ENCODE results near the gene C16orf96.

- TF ChIP-seq CTCF (IDR thresholded peaks at IDR 0.05; ENCODE audit: low read depth, low read length, missing input control) = no peak
- no peak for TF ChIP-seq REST (IDR thresholded peaks at IDR 0.05)
- TF ChIP-seq MAX (IDR thresholded peaks at IDR 0.05) = no peak
- TF ChIP-seq FOXA1 (IDR thresholded peaks at IDR 0.05) = no peak
- TF ChIP-seq RXRA (IDR thresholded peaks at IDR 0.05) = no peak
- TF ChIP-seq YY1 (IDR thresholded peaks at IDR 0.05) = no peak
- TF ChIP-seq JUND (IDR thresholded peaks at IDR 0.05) = no peak
- no peak for TF ChIP-seq EGR1 (IDR thresholded peaks at IDR 0.05; ENCODE audit: low read depth in 2 of 2)
- no peak for TF ChIP-seq SP1 (IDR thresholded peaks at IDR 0.05)
- no peak for TF ChIP-seq TAF1 (conservative IDR thresholded peaks at IDR 0.05)
- no peak for TF ChIP-seq RAD21 (IDR thresholded peaks at IDR 0.05)
- TF ChIP-seq GABPA (IDR thresholded peaks at IDR 0.05 in 1 of 2, conservative IDR thresholded peaks at IDR 0.05 in 1 of 2) = no peak
- TF ChIP-seq HNF4G (IDR thresholded peaks at IDR 0.05) = no peak
These were observed 22.9 kb downstream of the C16orf96 start for GRCh38 chr16:4578961-4579530.

All from liver (tissue), 3 donors.